Muscle of back (tissue), 11 donors: Measurements from ENCODE around the gene CREBBP. TPM values are rescaled to one million over a fixed set of nuclear protein-coding genes. Genes with fewer than 3 reads are reported as not detected.

Experiments used
- DNase-seq, 3 donors: peaks; one replicate each; pipeline versions ENCODE4 v3.0.0 to v3.0.0-alpha.2; 2013
- polyA plus RNA-seq, 10 donors: library from polyadenylated mRNA; unstranded; fragments of 120-200 nt; gene quantifications; one replicate each; pipeline ENCODE4 v1.2.1, GENCODE V29; 2013; ENCODE audit not compliant: insufficient read length in 10 of 10

Gene CREBBP
- polyA plus RNA-seq, 10 donors: 32.0 to 59.6 (median 47.9) TPM

DNA sequence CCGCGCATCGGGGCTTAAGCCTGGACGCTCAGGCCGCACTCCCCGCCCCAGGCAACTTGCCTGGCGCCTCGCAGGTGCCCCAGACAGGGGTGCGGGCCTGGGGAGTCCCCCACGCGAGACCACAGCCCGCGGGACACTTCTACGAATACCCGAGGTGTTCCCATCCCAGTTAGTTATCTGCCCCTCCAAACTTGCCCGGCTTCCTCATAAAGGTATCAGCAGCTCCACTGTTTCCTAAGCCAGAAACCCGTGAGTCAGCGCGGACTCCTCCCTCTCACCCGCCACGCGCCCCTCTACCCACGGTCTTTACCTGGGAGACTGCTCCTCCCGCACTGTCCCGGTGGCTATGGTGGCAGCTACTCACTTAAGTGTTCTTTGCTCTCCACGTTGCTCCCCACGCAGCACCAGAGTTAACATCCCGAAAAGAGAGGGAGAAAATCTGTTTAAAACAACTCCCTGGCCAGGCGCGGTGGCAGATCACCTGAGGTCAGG, 1.0 kb upstream of the CREBBP start:
- no peak for DNase-seq

- peak; percentile 65 to 88 (median 82) for DNase-seq
Measured at GRCh38 chr16:3879887-3880564, 487 bp downstream of the CREBBP start.

GRCh38 chr16:3879258-3879886, 1.1 kb downstream of the CREBBP start:
- DNase-seq: peak in 1 of 3 donors; percentile 62

DNA sequence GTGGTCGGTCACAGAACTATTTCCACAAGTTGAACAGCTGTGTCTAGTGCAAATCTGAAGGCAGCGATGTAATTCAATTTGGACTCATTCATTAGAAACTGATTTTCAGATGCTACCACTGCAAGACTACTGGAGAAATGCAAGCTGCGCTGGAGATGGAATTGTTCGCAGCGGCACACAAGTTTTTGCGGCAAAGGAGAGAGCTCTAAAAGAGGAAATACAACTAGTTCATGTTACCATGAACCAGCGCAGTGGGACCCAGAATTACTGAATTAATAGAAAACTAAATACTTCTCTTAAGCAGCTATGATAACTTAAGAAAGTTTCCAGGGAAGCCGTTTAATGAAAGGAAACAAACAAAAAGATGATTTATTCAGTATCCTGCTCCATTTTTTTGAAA, 1.9 kb downstream of the CREBBP start:
- DNase-seq: peak in 1 of 3 donors; percentile 40

DNA sequence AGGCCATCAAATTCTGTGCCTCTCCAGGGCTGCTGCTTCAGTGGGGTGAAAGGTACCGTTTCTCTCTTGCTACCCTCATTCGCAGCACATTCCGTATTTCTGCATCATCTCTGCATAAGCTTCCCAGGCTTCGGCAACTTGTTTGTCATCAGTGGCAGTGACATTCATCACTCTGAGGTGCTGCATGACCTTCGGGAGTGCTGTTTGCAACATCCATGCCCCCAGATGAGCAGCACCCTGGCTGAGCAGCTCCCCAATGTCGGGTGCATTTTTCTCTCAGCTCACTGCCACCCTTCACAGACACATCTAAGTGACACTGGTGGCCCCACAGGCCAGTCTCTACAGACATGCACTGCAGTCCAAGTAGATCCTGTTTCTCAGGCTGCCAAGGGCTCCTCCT, 3.8 kb downstream of the CREBBP start:
- DNase-seq: no peak

- no peak for DNase-seq
Measured at GRCh38 chr16:3876160-3876559, 4.4 kb downstream of the CREBBP start.

DNA sequence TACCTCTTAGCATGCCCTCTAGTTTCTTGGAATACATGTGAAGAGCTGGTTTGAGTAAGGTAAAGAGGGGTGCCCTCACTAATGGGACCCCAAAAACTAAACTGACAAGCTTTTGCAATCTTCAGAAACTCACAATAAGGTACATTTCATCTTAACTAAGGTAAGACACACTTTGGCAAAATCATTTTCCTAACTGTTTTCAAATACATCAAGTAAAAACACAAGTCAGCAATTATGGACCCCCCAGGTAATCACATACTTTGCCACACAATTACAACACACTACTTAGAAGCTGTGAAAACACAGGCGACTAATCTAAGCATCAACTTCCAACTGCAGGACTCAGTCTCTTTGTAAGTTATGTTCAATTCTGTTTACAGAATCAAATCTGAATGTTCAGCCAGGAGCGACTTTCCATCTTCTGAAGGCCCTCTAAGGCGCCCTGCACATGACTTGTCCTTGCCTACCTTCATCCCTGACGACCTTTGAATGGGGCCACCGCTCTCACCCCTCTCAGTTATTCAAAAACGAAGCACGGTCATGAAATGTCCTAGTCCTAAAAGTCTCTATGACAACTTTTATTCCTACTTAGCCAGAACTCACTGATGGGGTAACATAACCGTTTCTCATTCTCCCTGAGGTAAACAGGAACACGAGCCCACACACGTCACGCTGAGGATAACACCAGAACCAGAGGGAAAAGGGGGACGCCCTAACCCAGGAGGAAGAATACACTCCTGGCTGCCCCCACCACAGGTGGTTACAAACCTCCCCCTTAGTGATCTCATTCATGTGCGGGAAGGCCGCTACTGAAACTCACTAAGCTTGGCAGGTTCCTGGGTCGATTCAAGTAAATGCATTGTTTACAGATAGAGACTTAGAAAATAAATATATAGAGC, 5.5 kb downstream of the CREBBP start:
- no peak for DNase-seq

- no peak for DNase-seq
Measured at GRCh38 chr16:3874242-3874641, 6.3 kb downstream of the CREBBP start.

GRCh38 chr16:3873482-3874173, 6.9 kb downstream of the CREBBP start:
- no peak for DNase-seq

DNA sequence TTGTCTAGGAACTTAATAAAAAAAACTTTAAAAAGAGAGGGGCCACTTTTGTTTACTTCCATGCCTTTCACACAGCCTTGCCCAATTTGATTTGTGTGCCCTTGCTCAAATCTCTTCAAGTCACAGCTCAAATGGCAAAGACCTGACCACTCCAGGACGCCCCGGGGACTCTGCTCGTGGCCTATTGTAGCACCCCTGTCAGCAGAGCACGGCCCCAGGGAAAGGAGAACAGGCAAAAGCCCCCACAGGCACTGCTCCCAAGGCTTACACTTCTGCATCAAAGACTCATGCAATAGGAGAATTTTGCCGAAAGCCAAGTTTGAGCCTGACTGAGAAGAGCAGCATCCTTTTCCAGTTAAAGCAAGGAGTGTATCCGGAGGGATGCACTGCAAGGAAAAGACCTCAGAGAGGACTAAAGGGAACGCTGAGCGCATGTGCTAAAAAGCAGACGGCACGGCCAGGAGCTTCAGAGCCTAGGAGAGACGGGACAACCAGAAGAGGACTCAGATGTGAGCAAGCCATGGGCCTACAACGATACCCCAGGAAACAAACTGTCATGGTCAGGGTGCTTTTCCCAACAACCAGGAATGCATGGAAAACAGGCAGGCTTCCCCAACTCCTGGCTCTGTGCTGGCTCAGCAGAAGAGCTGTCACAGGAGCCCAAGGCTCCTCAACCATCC, 8.2 kb downstream of the CREBBP start:
- DNase-seq: peak in 1 of 3 donors; percentile 40

DNA sequence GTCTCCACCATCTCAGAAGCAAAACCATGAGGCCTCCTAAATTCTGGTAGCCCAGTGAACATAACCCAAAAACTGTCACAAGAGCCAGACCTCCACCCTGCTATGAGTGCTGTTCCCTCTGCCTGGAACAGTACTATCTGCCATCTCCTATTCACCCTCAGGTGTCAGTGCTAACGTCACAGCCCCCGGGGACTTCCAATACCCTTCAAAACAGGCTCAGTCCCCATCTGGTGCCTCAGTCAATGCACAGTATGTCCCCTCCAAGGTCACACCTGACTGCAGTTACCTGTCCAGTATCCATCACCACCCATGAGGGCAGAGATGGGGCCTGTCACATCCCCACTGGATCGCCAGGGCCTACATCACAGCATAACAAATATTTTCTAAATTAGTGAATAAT, 11.5 kb downstream of the CREBBP start:
- DNase-seq: no peak

DNA sequence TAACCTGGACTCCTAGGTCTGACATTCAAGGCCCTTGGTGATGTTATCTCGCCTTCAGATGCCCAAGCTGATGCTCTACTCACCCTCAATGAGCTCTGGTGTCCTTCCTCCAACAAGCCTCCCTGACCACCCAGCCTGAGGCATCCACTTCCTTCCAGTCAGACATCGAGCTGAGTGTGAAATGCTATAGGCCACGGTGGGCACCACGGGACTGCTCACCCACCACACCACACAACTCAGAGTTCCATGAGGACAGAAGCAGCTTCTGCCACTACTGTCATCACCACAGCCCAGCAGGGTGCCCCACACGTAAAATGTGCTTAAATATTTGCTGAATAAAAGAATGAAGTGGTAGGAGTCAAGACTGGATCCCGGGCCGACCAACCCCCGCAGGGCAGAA, 12.0 kb downstream of the CREBBP start:
- no peak for DNase-seq

GRCh38 chr16:3866703-3867431, 13.6 kb downstream of the CREBBP start:
- no peak for DNase-seq

- DNase-seq: no peak
Measured at GRCh38 chr16:3865241-3865640, 15.3 kb downstream of the CREBBP start.

GRCh38 chr16:3864562-3864961, 16.0 kb downstream of the CREBBP start:
- no peak for DNase-seq

DNA sequence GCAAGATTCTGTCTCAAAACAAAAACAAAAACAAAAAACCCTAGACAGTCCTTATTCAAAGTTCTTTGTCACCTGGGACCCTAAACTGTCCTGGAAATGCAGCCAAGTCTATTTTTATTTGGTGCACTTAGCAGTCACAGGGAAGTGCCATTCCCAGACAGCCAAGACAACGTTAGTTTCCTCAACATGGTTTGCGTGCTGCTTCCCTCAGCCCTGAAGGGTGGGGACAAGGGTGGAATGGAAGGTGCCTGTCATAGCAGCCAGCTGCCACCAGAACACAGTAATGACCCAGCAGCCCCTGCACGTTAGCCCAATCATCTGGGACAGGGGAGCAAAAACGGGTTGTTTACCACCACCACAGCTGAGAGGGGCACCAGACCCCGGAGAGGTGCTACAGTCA, 16.9 kb downstream of the CREBBP start:
- DNase-seq: no peak

GRCh38 chr16:3861808-3862451, 18.6 kb downstream of the CREBBP start:
- no peak for DNase-seq

- DNase-seq: no peak
Measured at GRCh38 chr16:3859889-3860288, 20.6 kb downstream of the CREBBP start.

DNA sequence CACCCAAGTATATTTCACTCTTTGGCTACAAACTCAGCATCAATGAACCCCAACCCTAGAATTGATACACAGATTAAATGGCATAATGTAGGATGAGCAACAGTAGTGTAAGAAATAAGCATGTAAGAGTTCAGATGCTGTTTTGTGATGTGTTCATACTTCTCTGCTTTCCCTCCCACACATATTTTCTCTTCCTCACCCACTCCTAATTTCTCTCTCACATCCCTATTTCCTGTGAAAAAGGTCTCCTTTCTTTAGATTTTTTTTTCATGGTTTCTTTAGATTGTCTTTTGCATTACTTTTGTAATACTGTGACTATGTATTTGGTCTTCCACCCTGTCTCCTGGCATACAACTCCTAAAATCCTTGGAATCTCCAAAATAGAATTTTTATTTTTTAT, 21.7 kb downstream of the CREBBP start:
- no peak for DNase-seq
